OCI-LY1 (cell line): ENCODE measurements around the gene EIF2S2.

Source experiments
- H2AFZ ChIP-seq: fragments of 200-600 bp; sonication (generic), shearing (Covaris generic); 2 replicates; pipeline ENCODE4 v1.6.0; 2014; ENCODE audit warnings: antibody characterized with exemption, mild to moderate bottlenecking, low read length
- H3F3A ChIP-seq: fragments of 200-600 bp; sonication (generic), shearing (Covaris generic); 2 replicates; pipeline ENCODE4 v1.6.0; 2014; ENCODE audit warnings: mild to moderate bottlenecking, antibody characterized with exemption, low read length, moderate library complexity; ENCODE audit not compliant: insufficient read depth
- H3K27ac ChIP-seq: fragments of 200-600 bp; sonication (generic); 2 replicates; pipeline ENCODE4 v1.5.1; 2014; ENCODE audit warnings: low read length, mixed run types, mild to moderate bottlenecking, low read depth; ENCODE audit not compliant: poor library complexity, severe bottlenecking
- H3K27me3 ChIP-seq: fragments of 200-600 bp; sonication (generic); 2 replicates; pipeline ENCODE4 v1.6.0; 2014; ENCODE audit warnings: antibody characterized with exemption, mild to moderate bottlenecking, low read length, moderate library complexity; ENCODE audit not compliant: insufficient read depth
- H3K36me3 ChIP-seq: fragments of 200-600 bp; sonication (generic); 2 replicates; pipeline ENCODE4 v1.6.1; 2014; ENCODE audit warnings: mild to moderate bottlenecking, antibody characterized with exemption, low read length, moderate library complexity, mixed read lengths; ENCODE audit not compliant: insufficient read depth
- H3K4me1 ChIP-seq: fragments of 200-600 bp; sonication (generic); 2 replicates; pipeline ENCODE4 v1.5.1; 2014; ENCODE audit warnings: mild to moderate bottlenecking, low read length, moderate library complexity; ENCODE audit not compliant: insufficient read depth, severe bottlenecking
- H3K4me2 ChIP-seq: fragments of 200-600 bp; sonication (generic), shearing (Covaris generic); 2 replicates; pipeline ENCODE4 v1.6.1; 2014; ENCODE audit warnings: low read length
- H3K4me3 ChIP-seq: fragments of 200-600 bp; sonication (generic); 2 replicates; pipeline ENCODE4 v1.5.1; 2014; ENCODE audit warnings: low read length, low read depth, mild to moderate bottlenecking, mixed read lengths; ENCODE audit not compliant: poor library complexity, severe bottlenecking
- H3K79me2 ChIP-seq: fragments of 200-600 bp; shearing (Covaris generic); 2 replicates; pipeline ENCODE4 v1.6.1; 2016; ENCODE audit warnings: mixed run types, low read length, mixed read lengths; ENCODE audit not compliant: insufficient read depth
- H3K9ac ChIP-seq: fragments of 200-600 bp; sonication (generic), shearing (Covaris generic); 2 replicates; pipeline ENCODE4 v1.6.1; 2014; ENCODE audit warnings: mild to moderate bottlenecking, low read length, mixed read lengths
- H3K9me2 ChIP-seq: fragments of 200-600 bp; sonication (generic), shearing (Covaris generic); 2 replicates; pipeline ENCODE4 v1.6.1; 2014; ENCODE audit warnings: low read depth, mild to moderate bottlenecking, low read length, mixed read lengths
- H3K9me3 ChIP-seq: fragments of 200-600 bp; shearing (Covaris generic); 2 replicates; pipeline ENCODE4 v1.6.1; 2014; ENCODE audit warnings: low read length, mixed read lengths
- H4K20me1 ChIP-seq: fragments of 200-600 bp; sonication (generic), shearing (Covaris generic); 2 replicates; pipeline ENCODE4 v1.6.0; 2016; ENCODE audit warnings: mild to moderate bottlenecking, low read length; ENCODE audit not compliant: insufficient read depth
- CTCF ChIP-seq: fragments of 200-600 bp; sonication (generic), shearing (Covaris generic); IDR thresholded peaks from 2 replicates; pipeline ENCODE4 v1.5.1; 2017; ENCODE audit warnings: mild to moderate bottlenecking, antibody characterized with exemption, low read length, moderate library complexity, mixed read lengths
- EZH2 ChIP-seq: fragments of 200-600 bp; sonication (generic), shearing (Covaris generic); IDR thresholded peaks from 2 replicates; pipeline ENCODE4 v1.8.0; 2017; ENCODE audit warnings: borderline replicate concordance, mixed run types, mild to moderate bottlenecking, antibody characterized with exemption, low read length, moderate library complexity, mixed read lengths

The EIF2S2 gene

GRCh38 chr20:34112600-34113101, 608 bp upstream of the EIF2S2 start:
- Histone ChIP-seq H2AFZ (peak overlapping the region; percentile 66), H3K27ac (peak overlapping the region; percentile 74), H3K79me2 (peaks cover 43% of the 10 kb centered on the region), H3K27me3 (no peaks in the 10 kb centered on the region), H3F3A (no peaks in the 10 kb centered on the region), H4K20me1 (no peaks in the 10 kb centered on the region), H3K9ac (peak overlapping the region; percentile 85), H3K4me3 (peak overlapping the region; percentile 96), H3K9me2 (no peaks in the 10 kb centered on the region), H3K36me3 (peaks cover 35% of the 10 kb centered on the region), H3K4me1 (peaks cover 38% of the 10 kb centered on the region), H3K9me3 (no peaks in the 10 kb centered on the region), H3K4me2 (peak overlapping the region; percentile 92)
- no peak for TF ChIP-seq CTCF
- TF ChIP-seq EZH2 = no peak

- Histone ChIP-seq H3K9ac (peak overlapping the region; percentile 95), H3K79me2 (peaks cover 59% of the 10 kb centered on the region), H3K9me3 (no peaks in the 10 kb centered on the region), H4K20me1 (peaks cover 3% of the 10 kb centered on the region; the same call in 1 of the 2 replicates), H3K36me3 (peaks cover 50% of the 10 kb centered on the region), H2AFZ (no peak overlapping the region), H3K9me2 (no peaks in the 10 kb centered on the region), H3K27me3 (no peaks in the 10 kb centered on the region), H3K4me2 (peak overlapping the region; percentile 97), H3K4me1 (peaks cover 38% of the 10 kb centered on the region), H3K27ac (peak overlapping the region; percentile 71), H3K4me3 (peak overlapping the region; percentile 96), H3F3A (no peaks in the 10 kb centered on the region)
- TF ChIP-seq EZH2 (no peak), CTCF (peak; percentile 27; the same call in 1 of the 2 replicates)
These were observed 1.1 kb downstream of the EIF2S2 start for GRCh38 chr20:34110745-34111641.

- Histone ChIP-seq H3F3A (no peaks in the 10 kb centered on the region), H3K4me1 (peaks cover 38% of the 10 kb centered on the region), H3K9me2 (no peaks in the 10 kb centered on the region), H3K4me3 (peak overlapping the region; percentile 96), H3K36me3 (peaks cover 58% of the 10 kb centered on the region), H3K27ac (no peak overlapping the region), H3K4me2 (peak overlapping the region; percentile 97), H3K27me3 (no peaks in the 10 kb centered on the region), H3K79me2 (peaks cover 67% of the 10 kb centered on the region), H3K9me3 (no peaks in the 10 kb centered on the region), H2AFZ (no peak overlapping the region), H3K9ac (peak overlapping the region; percentile 95), H4K20me1 (peaks cover 4% of the 10 kb centered on the region; the same call in 1 of the 2 replicates)
- TF ChIP-seq EZH2 (no peak), CTCF (no peak)
These were observed 1.9 kb downstream of the EIF2S2 start for GRCh38 chr20:34110025-34110744.
